Skin of body (tissue), 2 donors: ENCODE data around the gene NPAS3. TPM values are rescaled to one million over a fixed set of nuclear protein-coding genes. Genes with fewer than 3 reads are reported as not detected.

Source experiments
- DNase-seq: peaks from one replicate; lab custom pipeline; 2025; lab: John Stamatoyannopoulos, UW
- total RNA-seq: library from RNA; depleted of rRNA; stranded (reverse); fragments of >200 nt; gene quantifications from one replicate; pipeline ENCODE4 v1.2.3, GENCODE V29; 2014

NPAS3 gene
- total RNA-seq, 1 donor from 2014 or later: 3.8 TPM

GRCh38 chr14:33430414-33431035 lies 491.8 kb downstream of the NPAS3 start:
- DNase-seq: no peak

DNA sequence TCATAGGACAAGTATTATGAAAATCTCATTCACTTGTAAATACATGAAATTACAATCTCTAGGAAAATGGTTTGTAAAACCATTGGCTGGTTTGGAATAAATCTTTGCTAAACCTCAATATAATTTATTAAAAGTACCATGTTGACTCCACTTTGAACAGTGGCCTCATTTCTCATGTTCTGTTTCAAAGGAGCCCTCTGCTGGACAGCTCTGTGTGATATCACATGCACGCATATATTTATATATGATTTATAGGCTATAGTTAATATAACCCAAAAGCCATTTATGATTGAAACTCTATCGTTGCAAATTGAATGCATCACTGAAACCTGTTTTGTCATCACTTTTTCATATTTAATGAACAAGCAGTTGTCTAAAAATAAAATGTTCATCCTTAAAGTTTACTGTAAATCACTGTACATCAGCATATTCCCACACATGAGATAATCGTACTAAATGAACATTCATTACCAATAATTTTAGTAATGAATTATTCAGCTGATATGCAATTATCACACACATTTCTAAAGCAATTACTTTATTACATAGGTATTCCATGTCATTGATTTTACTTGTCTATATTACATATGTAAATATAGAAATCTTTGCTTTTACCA lies 493.8 kb downstream of the NPAS3 start:
- peak; percentile 31 for DNase-seq

DNA sequence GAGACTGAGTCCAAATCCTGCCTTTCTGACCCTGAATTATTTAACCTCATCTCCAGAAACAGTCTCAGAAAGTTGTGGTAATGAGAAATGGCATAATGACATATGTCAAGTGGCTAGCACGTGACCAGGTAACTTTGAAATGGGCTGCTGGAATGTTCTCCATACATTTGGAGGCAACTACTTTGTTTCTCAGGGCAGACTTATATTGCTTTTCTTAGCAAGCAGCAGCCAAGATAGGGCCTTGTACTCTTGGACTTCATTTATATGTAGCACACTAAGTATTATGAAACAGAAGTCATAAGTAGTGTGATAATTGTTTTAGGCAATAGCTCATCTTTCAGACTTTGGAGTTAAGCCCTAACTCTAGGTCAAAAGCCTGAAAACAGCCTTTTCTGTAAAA lies 494.7 kb downstream of the NPAS3 start:
- no peak for DNase-seq

DNA sequence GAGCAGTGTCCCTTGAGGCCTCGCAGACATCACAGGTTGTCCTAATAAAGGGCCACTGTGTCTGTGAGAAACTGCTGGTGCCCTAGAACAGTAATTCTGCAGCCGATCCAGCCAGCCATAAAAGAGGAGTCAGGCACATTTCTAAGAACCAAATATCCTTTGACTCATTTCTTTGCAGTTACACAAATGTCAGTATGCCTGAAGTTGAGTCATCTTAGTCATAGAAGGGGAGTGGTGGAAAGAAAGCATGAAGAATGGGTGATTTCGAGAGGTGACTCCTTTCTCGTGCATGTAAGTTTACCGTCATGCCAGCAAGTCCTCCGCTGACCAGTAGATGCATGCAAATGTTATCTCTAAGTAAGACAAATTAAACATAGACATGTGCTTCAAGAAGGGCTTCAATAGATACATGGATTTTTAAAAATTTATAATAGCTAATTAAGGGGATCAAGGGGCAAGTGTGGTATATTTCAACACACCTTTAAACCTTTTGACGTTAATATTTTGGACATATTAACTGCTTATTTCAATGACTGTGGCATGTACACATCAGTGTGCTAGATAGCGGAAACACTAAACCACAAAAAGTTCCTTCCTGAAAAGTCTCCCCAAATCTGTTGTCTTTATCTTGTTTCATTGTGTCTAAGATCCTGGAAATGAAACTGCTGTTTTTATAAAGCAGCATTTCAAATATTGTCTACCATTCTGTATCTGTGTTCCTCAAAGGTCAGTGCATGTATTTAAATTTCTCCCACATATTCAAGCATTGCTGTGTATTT lies 497.4 kb downstream of the NPAS3 start:
- DNase-seq: no peak

- DNase-seq: no peak
Observed at GRCh38 chr14:33441633-33442032, 503.0 kb downstream of the NPAS3 start.

DNA sequence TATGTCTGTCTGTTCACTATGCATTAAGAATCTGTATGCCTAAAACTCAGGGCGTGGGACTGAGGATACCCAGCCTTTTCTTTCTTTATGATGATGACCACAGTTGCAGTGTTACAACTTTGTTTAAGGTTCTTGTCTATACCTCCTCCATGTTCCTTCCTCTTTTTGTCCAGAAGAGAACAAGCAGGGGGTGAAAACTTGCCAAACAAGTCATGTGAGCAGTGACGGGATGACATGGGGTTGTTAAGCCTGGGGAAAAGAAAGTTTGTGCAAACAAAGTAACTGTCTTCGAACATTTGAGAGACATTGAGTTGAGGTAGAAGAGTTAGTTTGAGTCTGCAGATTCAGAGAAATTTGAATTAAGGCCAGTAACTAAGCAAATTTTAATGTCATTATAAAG lies 505.5 kb downstream of the NPAS3 start:
- no peak for DNase-seq

DNA sequence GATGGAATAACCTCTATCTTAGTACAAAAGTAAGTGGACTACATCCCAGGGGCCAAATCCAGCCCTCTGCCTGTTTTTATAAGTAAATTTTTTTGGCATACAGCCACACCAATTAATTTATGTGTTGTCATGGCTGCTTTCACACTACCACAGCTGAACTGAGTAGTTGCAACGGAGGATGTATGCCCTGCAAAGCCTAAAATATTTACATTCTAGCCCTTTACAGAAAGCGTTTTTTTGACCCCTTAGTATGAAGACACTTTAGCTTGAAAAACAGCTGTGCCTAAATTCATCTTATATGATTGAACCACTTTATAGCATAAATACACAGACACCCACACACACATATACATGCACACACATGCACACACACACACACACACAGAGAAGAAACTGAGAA lies 510.6 kb downstream of the NPAS3 start:
- no peak for DNase-seq

- DNase-seq: no peak
Observed at GRCh38 chr14:33449703-33450395, 511.2 kb downstream of the NPAS3 start.

GRCh38 chr14:33450416-33450815 lies 511.7 kb downstream of the NPAS3 start:
- DNase-seq: peak; percentile 19

GRCh38 chr14:33451211-33451610 lies 512.5 kb downstream of the NPAS3 start:
- no peak for DNase-seq

DNA sequence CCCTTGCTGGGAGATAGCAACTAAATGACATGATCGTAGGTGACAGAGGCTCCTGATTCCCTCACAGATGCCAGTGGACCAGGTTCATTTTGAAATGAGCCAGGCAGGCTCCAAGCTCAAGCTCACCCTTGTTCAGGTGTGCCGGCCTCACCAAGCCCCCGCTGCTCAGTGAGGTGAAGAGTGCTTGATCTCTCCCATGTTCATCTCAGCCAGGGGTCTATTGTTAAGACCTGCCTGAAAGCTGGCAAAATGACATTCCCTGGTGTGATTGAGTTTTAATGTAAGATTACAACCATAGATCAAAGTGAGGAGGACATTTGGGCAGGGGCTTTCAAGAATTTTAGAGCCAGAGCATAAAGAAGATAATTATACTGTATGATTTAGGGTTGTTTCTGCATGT lies 514.3 kb downstream of the NPAS3 start:
- DNase-seq: no peak

DNA sequence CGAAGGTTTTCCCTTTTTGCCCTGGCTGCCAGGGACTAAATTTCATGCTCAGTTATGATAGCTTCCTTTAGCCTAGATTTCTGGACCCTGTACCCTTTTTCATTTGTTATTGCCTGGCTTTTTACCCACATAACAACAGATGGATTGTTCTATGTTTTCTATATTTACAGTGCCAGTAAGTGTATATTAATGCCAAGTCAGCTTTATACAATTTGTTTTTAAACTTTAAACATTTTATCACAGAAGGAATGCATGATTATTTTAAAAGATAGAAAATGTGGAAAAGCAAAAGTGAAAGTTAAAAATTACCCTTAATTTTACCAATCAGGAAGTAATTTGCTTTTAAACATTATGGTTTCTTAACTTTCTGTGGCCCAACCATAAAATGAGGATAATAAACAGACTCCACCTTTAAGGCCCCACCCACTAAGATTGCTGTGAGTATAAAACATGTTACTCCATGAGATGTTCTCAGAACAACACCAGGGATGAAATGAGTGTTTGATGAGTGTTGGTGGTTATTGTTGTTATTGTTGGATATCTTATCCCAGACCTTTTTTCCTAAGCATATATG lies 515.4 kb downstream of the NPAS3 start:
- no peak for DNase-seq

GRCh38 chr14:33454707-33455106 lies 516.0 kb downstream of the NPAS3 start:
- no peak for DNase-seq

- DNase-seq: peak; percentile 68
Observed at GRCh38 chr14:33455654-33456345, 517.1 kb downstream of the NPAS3 start.

DNA sequence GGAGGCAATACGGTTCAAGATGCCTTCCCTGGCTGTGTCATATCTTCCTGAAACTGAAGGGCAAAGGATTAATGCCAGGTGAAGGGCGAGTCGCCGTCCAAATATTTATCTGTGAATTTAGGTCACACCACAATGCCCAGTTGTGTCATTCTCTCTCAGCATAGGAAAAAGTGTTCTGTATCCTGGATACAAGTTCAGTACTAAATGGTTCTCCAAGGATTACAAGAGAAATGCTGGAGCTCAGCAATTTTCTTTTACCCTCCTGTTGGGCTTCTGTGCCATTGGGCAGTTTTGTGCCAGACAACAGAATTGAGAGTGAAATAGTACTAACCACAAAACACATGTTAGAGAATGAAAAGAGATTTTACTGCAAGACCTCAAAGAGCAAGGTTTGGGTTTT lies 518.3 kb downstream of the NPAS3 start:
- DNase-seq: no peak

DNA sequence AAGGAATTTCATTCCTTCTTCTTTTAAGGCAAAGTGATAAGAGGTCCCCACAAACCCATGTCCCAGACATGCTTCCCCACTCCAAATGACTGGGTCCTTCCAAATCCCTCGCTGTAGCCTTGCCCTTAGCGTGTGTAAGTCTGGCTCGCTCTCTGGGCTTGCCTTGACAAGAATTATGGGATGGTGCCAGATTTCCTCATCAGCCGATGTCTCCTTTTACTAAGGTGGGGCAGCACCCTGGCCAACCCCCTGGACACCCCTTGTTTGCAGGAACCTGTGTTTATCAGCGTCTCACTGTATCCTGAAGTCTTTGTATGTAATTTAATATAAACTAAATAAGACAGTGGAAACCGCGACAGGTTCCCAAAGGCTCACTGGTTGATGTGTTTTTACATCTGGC lies 518.9 kb downstream of the NPAS3 start:
- DNase-seq: no peak

DNA sequence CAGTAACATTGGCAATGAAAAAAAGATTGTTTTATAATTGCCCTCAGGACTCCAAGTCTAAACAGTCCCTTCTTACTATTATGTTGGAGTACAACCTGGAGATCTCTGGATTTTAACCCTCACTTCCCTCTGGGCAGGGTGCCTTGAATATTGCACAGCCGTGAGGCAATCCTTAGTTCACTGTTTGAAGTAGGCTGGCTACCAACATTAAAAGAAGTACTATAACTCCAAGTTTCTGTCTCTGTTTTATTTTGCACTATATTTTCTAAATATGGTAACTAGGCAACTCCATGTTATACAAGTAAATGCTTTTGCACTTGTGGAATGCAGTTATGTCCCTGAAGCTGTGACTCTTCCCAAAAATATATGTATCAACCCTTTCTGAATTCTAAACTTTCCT lies 521.5 kb downstream of the NPAS3 start:
- peak; percentile 63 for DNase-seq

DNA sequence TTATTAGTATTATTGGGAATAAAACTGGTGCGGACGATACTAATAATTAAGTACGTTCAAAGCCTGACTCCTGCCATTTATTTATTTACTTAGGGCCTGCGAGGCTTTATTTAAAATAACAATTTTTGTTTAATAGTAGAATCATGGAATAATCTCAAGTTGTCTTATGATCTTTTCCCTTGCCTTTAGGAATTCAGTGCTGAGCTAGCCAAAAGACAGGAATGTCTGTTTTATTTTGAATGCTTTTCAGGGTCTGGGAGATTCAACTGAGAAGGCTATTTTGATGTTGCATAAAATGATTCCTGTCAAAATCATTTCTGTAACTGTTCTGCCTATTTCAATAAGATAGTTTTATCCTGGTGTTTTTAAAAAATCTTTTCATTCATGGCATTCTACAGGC lies 522.4 kb downstream of the NPAS3 start:
- DNase-seq: no peak

DNA sequence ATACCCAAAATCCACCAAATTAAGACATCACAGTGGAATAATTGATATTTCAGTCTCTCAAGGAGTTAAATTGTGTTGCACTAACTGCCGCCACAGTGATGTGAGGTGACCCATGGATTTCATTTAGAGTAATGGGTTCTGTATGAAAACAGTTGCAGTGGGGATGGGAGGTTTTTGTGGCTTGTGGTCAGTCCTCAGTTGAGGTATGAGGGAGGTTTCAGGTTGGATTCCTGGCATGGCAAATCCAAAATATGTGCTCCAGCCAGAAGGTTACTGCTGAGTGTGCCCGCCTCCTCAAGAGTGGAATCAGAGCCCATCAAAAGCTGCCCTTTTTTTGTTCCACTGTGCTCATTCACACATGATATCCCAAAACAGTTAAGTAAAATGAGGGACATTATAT lies 525.1 kb downstream of the NPAS3 start:
- DNase-seq: no peak

DNA sequence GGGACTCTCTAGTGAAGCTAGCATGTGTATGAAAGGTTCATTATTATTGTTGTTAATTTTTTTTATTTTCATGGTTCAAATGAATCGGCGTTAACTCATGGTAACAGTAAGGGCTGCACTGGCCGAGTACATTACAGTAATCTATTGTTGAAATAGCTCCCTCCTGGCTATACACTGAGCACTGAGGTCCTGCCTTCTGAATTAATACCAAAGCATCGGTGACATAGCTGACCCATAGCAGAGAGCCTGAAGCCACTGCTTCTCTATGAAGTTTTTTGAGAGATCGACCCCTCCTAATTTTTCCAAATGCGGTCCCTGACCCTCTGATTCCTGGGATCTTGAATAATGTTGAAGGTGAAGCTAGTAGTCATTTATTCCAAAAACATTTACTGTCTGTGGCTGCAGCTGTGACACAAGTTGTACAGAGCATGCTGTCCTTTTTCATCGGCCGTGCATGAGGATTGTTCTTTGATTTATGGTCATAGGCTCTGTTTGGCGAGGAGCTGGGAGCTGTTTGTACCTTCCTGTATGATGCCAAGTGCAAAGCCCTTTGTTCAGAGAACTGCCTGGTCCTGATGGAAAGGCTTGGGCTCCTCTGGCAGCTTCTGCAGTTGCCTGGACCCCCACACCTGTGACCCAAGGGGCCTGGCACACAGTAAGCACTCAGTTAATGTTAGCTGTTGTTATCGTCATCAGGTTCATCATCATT lies 525.7 kb downstream of the NPAS3 start:
- DNase-seq: no peak
